ENCODE results near the gene TAF4.

- TF ChIP-seq CTCF (IDR thresholded peaks at IDR 0.05) (no peak), POLR2AphosphoS5 (IDR thresholded peaks at IDR 0.05) (no peak), POLR2A (IDR thresholded peaks at IDR 0.05) (no peak), EP300 (IDR thresholded peaks at IDR 0.05) (no peak)
These were observed 2.2 kb downstream of the TAF4 start for GRCh38 chr20:62063315-62063980.
